H54 (cell line): ENCODE measurements around the gene CNPY4.

Experiments used
- DNase-seq: peaks from one replicate; pipeline ENCODE4 v3.0.0; 2011; ENCODE audit warnings: low spot score, mixed read lengths; ENCODE audit not compliant: insufficient read length
- FAIRE-seq: peaks from 3 replicates; lab custom pipeline; 2011; peaks lifted over from hg19 to GRCh38; lab: Jason Lieb, UNC
- POLR2A ChIP-seq: IDR thresholded peaks from 2 replicates; pipeline ENCODE4 v1.6.1; 2011; ENCODE audit warnings: low read depth, mild to moderate bottlenecking, low read length

The CNPY4 gene

GRCh38 chr7:100119072-100119969, at the start of gene CNPY4, which contains the start of gene TAF6:
Gene CNPY4, plus strand, starts transcription at chr7:100119634. Its CDS starts 111 bp downstream, at chr7:100119745.
Gene TAF6, minus strand, starts transcription at chr7:100119358. Its CDS starts 5,149 bp downstream, at chr7:100114209.
- peak; percentile 89 for TF ChIP-seq POLR2A
- FAIRE-seq (no peak), DNase-seq (peak; percentile 93)

- no peak for FAIRE-seq
- TF ChIP-seq POLR2A = no peak
Observed at GRCh38 chr7:100069991-100070390, 49.4 kb upstream of the CNPY4 start.

GRCh38 chr7:100071018-100071723, 48.3 kb upstream of the CNPY4 start:
- FAIRE-seq = no peak
- TF ChIP-seq POLR2A = no peak
- DNase-seq = no peak

More at GRCh38 chr7:100069991-100070390, 49.4 kb upstream of the CNPY4 start:
- DNase-seq = no peak

GRCh38 chr7:100072462-100072861, 47.0 kb upstream of the CNPY4 start:
- DNase-seq (no peak), FAIRE-seq (no peak)
- no peak for TF ChIP-seq POLR2A

GRCh38 chr7:100074841-100075240, 44.6 kb upstream of the CNPY4 start:
- FAIRE-seq = no peak
- DNase-seq = no peak
- TF ChIP-seq POLR2A = no peak

GRCh38 chr7:100075418-100075817, 44.0 kb upstream of the CNPY4 start:
- DNase-seq (no peak), FAIRE-seq (no peak)
- TF ChIP-seq POLR2A = no peak

- DNase-seq (no peak), FAIRE-seq (no peak)
- no peak for TF ChIP-seq POLR2A
Observed at GRCh38 chr7:100077205-100077604, 42.2 kb upstream of the CNPY4 start.

GRCh38 chr7:100079024-100079560, 40.3 kb upstream of the CNPY4 start:
- DNase-seq (no peak), FAIRE-seq (no peak)
- TF ChIP-seq POLR2A = no peak

- DNase-seq (no peak), FAIRE-seq (no peak)
- TF ChIP-seq POLR2A = no peak
Observed at GRCh38 chr7:100080907-100081534, 38.4 kb upstream of the CNPY4 start.

GRCh38 chr7:100081535-100082102, 37.8 kb upstream of the CNPY4 start, which contains the start of gene ZNF3:
Gene ZNF3, minus strand, starts transcription at chr7:100081723. Its CDS starts 4,366 bp downstream, at chr7:100077357.
- TF ChIP-seq POLR2A = peak; percentile 39; the same call in 1 of the 2 replicates
- FAIRE-seq (peak; percentile 36), DNase-seq (peak; percentile 94)

GRCh38 chr7:100082978-100083377, 36.5 kb upstream of the CNPY4 start:
- no peak for FAIRE-seq
- TF ChIP-seq POLR2A = no peak
- no peak for DNase-seq

GRCh38 chr7:100085515-100085914, 33.9 kb upstream of the CNPY4 start:
- TF ChIP-seq POLR2A = no peak
- FAIRE-seq (no peak), DNase-seq (no peak)
